Stimulated activated CD8-positive, alpha-beta memory T cell treated with anti-CD3 and anti-CD28 coated beads, Interleukin-12 subunit alpha, Interleukin-12 subunit beta, amount 100 ng/mL, for 1 hour (primary cell): ENCODE measurements around the gene AGAP1.

Source experiments
- DNase-seq: peaks from one replicate; pipeline ENCODE4 v3.0.0-alpha.2; 2020; ENCODE audit warnings: low read depth

The AGAP1 gene

GRCh38 chr2:236173729-236174607, 680.1 kb downstream of the AGAP1 start:
- DNase-seq = no peak

DNA sequence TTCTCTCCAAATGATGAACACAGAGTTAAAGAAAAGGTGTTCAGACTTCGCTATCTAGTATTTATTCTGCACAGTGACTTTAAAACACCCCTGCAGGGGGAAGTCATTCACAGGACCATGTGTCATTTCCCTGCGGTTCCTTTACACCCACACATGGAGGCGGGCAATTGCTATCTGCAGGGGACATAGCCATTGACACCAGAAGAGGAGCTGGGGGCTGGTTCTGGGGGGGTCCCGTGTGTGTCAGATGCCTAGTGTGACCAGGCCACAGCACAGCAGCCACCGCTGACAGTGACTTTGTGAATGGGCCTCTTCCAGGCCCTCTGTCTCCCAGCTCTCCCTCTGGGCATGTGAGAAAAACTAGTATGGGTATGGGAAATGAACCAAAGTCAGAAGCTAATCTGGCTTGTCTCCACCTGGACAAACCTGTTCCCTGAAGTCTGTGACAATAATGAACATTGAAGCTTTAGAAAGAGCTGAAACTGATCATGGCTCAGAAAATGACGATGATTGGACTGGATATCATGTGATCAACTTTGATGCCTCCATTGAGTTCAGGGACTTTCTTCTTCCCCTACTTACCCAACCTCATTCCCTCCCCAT, 681.8 kb downstream of the AGAP1 start:
- DNase-seq = no peak

DNA sequence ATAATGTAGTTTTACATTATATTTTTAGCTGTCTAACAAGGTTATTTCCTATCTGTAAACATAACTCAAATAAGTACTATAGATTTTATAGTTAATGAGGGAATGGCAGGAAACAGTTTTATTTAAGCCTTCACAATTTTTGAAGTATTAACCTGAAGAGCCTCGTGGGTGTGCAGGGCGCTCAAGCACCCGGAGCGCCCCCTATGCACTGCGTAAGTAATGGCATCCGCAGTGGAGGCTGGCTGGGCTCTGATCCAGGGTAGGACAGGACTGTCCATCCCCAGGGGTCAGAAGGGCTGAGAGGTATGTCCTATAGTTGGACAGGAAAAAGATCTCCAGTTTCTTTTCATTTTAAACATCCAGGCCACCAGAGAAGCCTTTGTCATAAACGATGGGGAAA, 682.6 kb downstream of the AGAP1 start:
- no peak for DNase-seq

GRCh38 chr2:236176951-236177350, 683.1 kb downstream of the AGAP1 start:
- no peak for DNase-seq

DNA sequence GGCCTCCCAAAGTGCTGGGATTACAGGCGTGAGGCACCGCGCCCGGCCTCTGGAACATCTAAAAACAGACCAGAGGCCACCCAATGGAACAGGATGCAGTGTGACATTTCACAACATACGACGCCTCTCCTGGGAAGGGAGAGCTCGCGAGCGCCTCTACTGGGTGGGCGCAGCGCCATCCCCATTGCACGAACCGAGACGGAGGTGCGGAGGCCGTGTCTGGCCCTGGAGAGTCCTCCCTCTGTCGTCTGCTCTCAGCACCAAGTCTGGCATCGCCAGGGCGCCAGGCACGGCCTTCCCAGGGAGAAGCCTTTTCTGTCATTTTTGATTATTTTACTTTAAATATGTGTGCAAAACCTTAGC, 683.7 kb downstream of the AGAP1 start:
- no peak for DNase-seq

DNA sequence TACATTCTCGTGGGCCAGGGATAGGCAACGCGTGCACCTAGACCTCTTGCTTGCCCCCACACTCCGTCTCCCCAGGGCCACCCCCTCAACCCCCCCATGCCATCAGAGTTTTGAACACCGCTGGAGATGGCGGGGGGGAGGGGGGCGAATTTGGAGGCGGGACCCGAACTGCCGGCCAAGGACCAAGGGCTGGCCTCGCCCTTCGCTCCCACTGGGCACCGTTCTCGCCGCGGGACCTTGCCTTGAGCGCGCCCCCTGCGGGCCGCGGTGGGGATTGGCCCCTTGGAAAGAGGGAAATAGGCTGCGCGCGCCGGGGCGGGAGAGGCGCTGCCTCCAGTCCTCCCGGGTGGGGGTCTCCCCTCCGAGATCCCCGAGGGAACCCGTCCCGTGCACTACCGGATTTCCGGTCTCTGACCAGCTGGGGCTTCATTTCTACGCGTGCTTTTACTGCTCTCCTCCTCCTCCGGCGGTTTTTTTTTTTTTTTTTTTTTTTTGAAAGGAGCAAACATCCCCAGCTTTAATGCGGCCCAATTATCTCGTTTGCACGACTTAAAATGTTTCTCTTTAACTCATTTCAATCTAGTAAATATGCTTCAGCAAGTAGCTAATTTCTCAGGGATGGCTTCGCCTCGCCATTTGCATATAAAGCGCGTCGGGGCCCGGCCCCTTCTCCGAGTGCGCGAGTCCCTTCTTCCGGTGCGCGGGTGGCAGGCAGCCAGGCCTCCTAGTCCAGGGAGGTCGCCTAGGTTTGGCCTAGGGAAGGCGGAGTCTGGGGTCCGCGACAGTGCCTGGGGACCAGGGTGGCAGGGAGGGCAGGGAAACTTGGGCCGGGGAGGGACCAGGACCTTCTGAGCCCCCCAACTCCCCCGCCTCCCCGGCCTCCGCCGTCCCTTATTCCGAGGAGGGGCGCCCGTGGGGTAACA, 684.4 kb downstream of the AGAP1 start:
- DNase-seq = no peak

- no peak for DNase-seq
Measured at GRCh38 chr2:236178890-236179235, 685.0 kb downstream of the AGAP1 start.

DNA sequence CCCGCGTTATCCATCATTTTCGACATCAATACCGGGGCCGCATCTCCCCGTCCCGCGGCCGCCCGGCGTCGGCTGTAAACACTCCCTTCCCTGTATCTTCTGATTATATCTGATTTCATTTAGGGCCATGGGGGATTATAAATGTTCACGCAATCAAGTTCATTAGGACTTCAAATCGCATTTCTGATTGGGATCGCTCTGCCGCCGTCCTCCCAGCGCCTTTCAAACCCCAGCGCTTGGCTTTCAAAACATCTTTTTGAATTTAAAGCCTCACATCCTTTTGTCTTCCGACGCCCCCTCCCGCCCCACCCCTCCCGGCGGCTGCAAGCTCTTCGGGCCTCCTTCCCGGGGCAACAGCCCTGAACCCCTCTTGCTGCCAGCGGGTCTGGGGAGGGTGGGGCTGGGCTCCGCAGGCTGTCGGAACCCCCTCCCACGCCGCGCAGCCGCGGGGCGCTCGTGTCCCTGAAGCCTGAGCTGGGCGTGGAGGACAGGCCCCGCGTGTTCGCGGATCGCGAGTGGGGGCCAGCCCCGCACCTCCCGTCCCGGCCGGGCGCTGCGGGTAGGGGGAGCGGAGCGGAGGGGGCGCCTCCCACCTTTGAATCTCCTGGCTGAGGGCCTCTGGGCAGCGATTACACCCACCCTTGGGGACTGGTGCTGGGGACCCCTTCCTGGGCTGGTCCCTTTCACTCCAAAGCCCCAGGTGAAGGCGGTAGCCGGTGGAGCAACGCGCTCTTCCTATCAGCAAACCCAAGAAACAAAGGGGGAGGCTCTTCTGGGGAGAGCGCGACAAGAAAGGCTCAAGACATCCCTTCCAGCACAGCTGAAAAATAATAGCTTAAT, 685.6 kb downstream of the AGAP1 start:
- DNase-seq = no peak

GRCh38 chr2:236180076-236180816, 686.4 kb downstream of the AGAP1 start:
- no peak for DNase-seq

DNA sequence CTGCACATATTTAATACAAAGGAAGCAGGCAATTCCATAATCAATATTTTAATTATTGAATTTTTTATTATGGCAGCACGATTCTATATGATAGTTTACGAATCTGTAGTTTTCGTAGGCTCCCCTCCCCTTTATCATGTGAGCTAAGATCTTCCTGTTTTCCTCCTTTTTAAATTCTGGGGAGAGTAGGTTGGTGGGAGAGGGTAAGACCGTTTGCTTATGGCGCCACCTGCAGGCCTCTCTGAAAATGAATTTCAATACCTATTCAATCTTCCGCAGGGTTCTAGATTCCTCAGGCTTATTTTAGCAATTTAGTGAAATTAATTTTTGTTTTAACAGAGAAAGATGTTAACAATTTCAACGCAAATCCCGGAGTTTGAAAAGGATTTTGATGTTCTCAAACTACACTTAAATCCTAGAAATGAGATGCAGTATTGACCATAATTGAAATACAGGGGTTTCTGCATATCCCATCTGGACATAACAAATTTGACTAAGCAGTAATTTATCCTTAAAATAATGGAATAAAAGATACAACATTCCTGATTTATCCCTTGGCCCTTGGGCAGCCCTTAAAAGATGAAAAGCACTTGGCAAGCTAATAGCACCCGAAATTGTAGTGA, 687.1 kb downstream of the AGAP1 start:
- no peak for DNase-seq
